ENCODE data around the gene CRTC1.
"Not testable (repeated sequence)": the region's sequence is repeated elsewhere in the genome, so short reads cannot be mapped to it uniquely, and the experiment has no call there.

Gene CRTC1

GRCh38 chr19:18704054-18704453 lies 20.6 kb downstream of the CRTC1 start:
- no peak for DNase-seq

- DNase-seq, result no peak
Measured at GRCh38 chr19:18704971-18705370, 21.5 kb downstream of the CRTC1 start.

- DNase-seq, result peak; percentile 3 to 77 (median 72)
Measured at GRCh38 chr19:18708452-18709231, 25.2 kb downstream of the CRTC1 start.

- DNase-seq, result no peak
Measured at GRCh38 chr19:18709546-18709945, 26.1 kb downstream of the CRTC1 start.

- no peak for DNase-seq
Measured at GRCh38 chr19:18710186-18710585, 26.7 kb downstream of the CRTC1 start.

- DNase-seq, result no peak
Measured at GRCh38 chr19:18710996-18711751, 27.7 kb downstream of the CRTC1 start.

- DNase-seq, result no peak
Measured at GRCh38 chr19:18711893-18712292, 28.4 kb downstream of the CRTC1 start.

GRCh38 chr19:18712981-18713380 lies 29.5 kb downstream of the CRTC1 start:
- no peak for DNase-seq

- no peak for DNase-seq
Measured at GRCh38 chr19:18713550-18714117, 30.2 kb downstream of the CRTC1 start.

- DNase-seq, result no peak
Measured at GRCh38 chr19:18715416-18715815, 31.9 kb downstream of the CRTC1 start.

- DNase-seq, result no peak
Measured at GRCh38 chr19:18716857-18717256, 33.4 kb downstream of the CRTC1 start.

GRCh38 chr19:18717601-18718000 lies 34.1 kb downstream of the CRTC1 start:
- DNase-seq, result no peak

GRCh38 chr19:18718015-18718526 lies 34.6 kb downstream of the CRTC1 start:
- DNase-seq, result no peak

- no peak for DNase-seq
Measured at GRCh38 chr19:18718846-18719458, 35.5 kb downstream of the CRTC1 start.

- no peak for DNase-seq
Measured at GRCh38 chr19:18719541-18719940, 36.1 kb downstream of the CRTC1 start.

GRCh38 chr19:18723871-18724377 lies 40.4 kb downstream of the CRTC1 start:
- DNase-seq, result no peak

GRCh38 chr19:18725841-18726770 lies 42.6 kb downstream of the CRTC1 start:
- DNase-seq, result peak in 1 of 3 experiments; percentile 83

GRCh38 chr19:18726846-18727245 lies 43.4 kb downstream of the CRTC1 start:
- DNase-seq, result no peak

GRCh38 chr19:18727602-18728001 lies 44.1 kb downstream of the CRTC1 start:
- not testable (repeated sequence) for DNase-seq

- no peak for DNase-seq
Measured at GRCh38 chr19:18729933-18730530, 46.6 kb downstream of the CRTC1 start.

GRCh38 chr19:18730885-18731513 lies 47.5 kb downstream of the CRTC1 start:
- no peak for DNase-seq

All from NCI-H1417 (cell line).